GM23338 (cell line): ENCODE data around the gene FARS2. TPM values are rescaled to one million over a fixed set of nuclear protein-coding genes. Genes with fewer than 3 reads are reported as not detected.

Experiments
- ATAC-seq: fragments of 200-7000 bp; cut with Tn5 transposase; 3 replicates; pipeline ENCODE4 v1.9.1; 2020
- DNase-seq: peaks from one replicate; pipeline ENCODE4 v3.0.0-alpha.2; 2015; ENCODE audit warnings: low spot score
- H2AFZ ChIP-seq: fragments of 200-600 bp; sonication (generic); 2 replicates; pipeline ENCODE4 v1.8.0; 2016; ENCODE audit warnings: antibody characterized with exemption, mild to moderate bottlenecking, moderate library complexity
- H3F3A ChIP-seq: fragments of 200-600 bp; sonication (generic); replicated peaks from 2 replicates; pipeline ENCODE4 v1.8.0; 2017; ENCODE audit warnings: antibody characterized with exemption, mixed run types, low read depth
- H3K27ac ChIP-seq: fragments of 200-600 bp; sonication (generic); 2 replicates; pipeline ENCODE4 v1.6.1; 2016; ENCODE audit warnings: low read depth
- H3K27me3 ChIP-seq: fragments of 200-600 bp; sonication (generic); 2 replicates; pipeline ENCODE4 v1.8.0; 2016; ENCODE audit warnings: mild to moderate bottlenecking, mixed run types, moderate library complexity; ENCODE audit not compliant: insufficient read depth
- H3K36me3 ChIP-seq: fragments of 200-600 bp; sonication (generic); 2 replicates; pipeline ENCODE4 v1.8.0; 2016; ENCODE audit warnings: mild to moderate bottlenecking; ENCODE audit not compliant: insufficient read depth
- H3K4me1 ChIP-seq: fragments of 200-600 bp; sonication (generic); 2 replicates; pipeline ENCODE4 v1.8.0; 2016; ENCODE audit warnings: mild to moderate bottlenecking, moderate library complexity; ENCODE audit not compliant: insufficient read depth
- H3K4me2 ChIP-seq: fragments of 200-600 bp; sonication (generic); 2 replicates; pipeline ENCODE4 v1.7.1; 2017; ENCODE audit warnings: mixed run types
- H3K4me3 ChIP-seq: fragments of 200-600 bp; sonication (generic); 2 replicates; pipeline ENCODE4 v1.6.1; 2016; ENCODE audit warnings: mixed run types
- H3K79me2 ChIP-seq: fragments of 200-600 bp; sonication (generic); replicated peaks from 2 replicates; pipeline ENCODE4 v1.8.0; 2017; ENCODE audit warnings: mild to moderate bottlenecking; ENCODE audit not compliant: insufficient read depth
- H3K9me2 ChIP-seq: fragments of 200-600 bp; sonication (generic); 2 replicates; pipeline ENCODE4 v1.8.0; 2017; ENCODE audit not compliant: insufficient read depth
- H4K20me1 ChIP-seq: fragments of 200-600 bp; sonication (generic); replicated peaks from 2 replicates; pipeline ENCODE4 v1.8.0; 2017; ENCODE audit warnings: mild to moderate bottlenecking; ENCODE audit not compliant: insufficient read depth
- H3K27ac Mint-ChIP-seq: 2 replicates; pipeline ENCODE4 v1.8.0; 2020; ENCODE audit warnings: inconsistent platforms, mild to moderate bottlenecking, moderate library complexity, mixed read lengths
- H3K27me3 Mint-ChIP-seq: 3 replicates; pipeline ENCODE4 v1.8.0; 2022; ENCODE audit warnings: low read depth, mild to moderate bottlenecking, moderate library complexity, mixed read lengths, inconsistent platforms; ENCODE audit not compliant: insufficient read depth, poor library complexity
- H3K36me3 Mint-ChIP-seq: 3 replicates; pipeline ENCODE4 v1.8.0; 2021; ENCODE audit warnings: low read depth, mild to moderate bottlenecking, inconsistent platforms, moderate library complexity, mixed read lengths
- H3K4me1 Mint-ChIP-seq: 3 replicates; pipeline ENCODE4 v1.8.0; 2020; ENCODE audit warnings: mild to moderate bottlenecking, inconsistent platforms, mixed read lengths
- H3K4me3 Mint-ChIP-seq: 3 replicates; pipeline ENCODE4 v1.8.0; 2021; ENCODE audit warnings: moderate library complexity, mild to moderate bottlenecking, inconsistent platforms, mixed read lengths
- H3K9me3 Mint-ChIP-seq: 3 replicates; pipeline ENCODE4 v1.8.0; 2020; ENCODE audit warnings: moderate library complexity, mild to moderate bottlenecking, inconsistent platforms, mixed read lengths
- CREB1 ChIP-seq: fragments of 250-450 bp; sonication (Bioruptor Pico); IDR thresholded peaks from 2 replicates; pipeline ENCODE4 v1.5.0; 2020; ENCODE audit warnings: low read depth, mild to moderate bottlenecking, moderate library complexity
- ETS1 ChIP-seq: IDR thresholded peaks from 2 replicates; pipeline ENCODE4 v1.6.1; 2016; ENCODE audit warnings: antibody characterized with exemption
- JUNB ChIP-seq: IDR thresholded peaks from one replicate; pipeline ENCODE4 v1.6.1; 2016; ENCODE audit warnings: antibody characterized with exemption; ENCODE audit not compliant: unreplicated experiment
- NANOG ChIP-seq: IDR thresholded peaks from 2 replicates; pipeline ENCODE4 v1.6.1; 2016; ENCODE audit warnings: antibody characterized with exemption, borderline replicate concordance
- POLR2AphosphoS5 ChIP-seq: IDR thresholded peaks from 2 replicates; pipeline ENCODE4 v1.6.1; 2016; ENCODE audit warnings: antibody characterized with exemption, low read depth
- REST ChIP-seq: IDR thresholded peaks from one replicate; pipeline ENCODE4 v1.6.1; 2018; ENCODE audit warnings: antibody characterized with exemption; ENCODE audit not compliant: unreplicated experiment
- STAT1 ChIP-seq: IDR thresholded peaks from one replicate; pipeline ENCODE4 v1.6.1; 2016; ENCODE audit warnings: antibody characterized with exemption; ENCODE audit not compliant: unreplicated experiment
- ZNF114 ChIP-seq: fragments of 250-450 bp; sonication (Bioruptor Pico); IDR thresholded peaks from 2 replicates; pipeline ENCODE4 v1.5.0; 2020; ENCODE audit warnings: mild to moderate bottlenecking, moderate library complexity
- ZNF331 ChIP-seq: fragments of 250-450 bp; sonication (Bioruptor Pico); IDR thresholded peaks from 2 replicates; pipeline ENCODE4 v1.5.0; 2020; ENCODE audit warnings: low read depth, mild to moderate bottlenecking, moderate library complexity
- polyA plus RNA-seq: library from polyadenylated mRNA; unstranded; fragments of >200 nt; fragmentation: Nextera tagmentation; extraction: Ambion mirVana; gene quantifications from 2 replicates; pipeline ENCODE4 v1.2.1, GENCODE V29; 2016
- total RNA-seq: library from RNA; depleted of rRNA; stranded (reverse); fragments of >200 nt; shearing (Covaris generic); gene quantifications from 2 replicates; pipeline ENCODE4 v1.2.3, GENCODE V29; 2014

Gene FARS2
- total and polyA plus RNA-seq, 2 experiments from 2014 or later = 7.6 to 19.0 TPM

GRCh38 chr6:5778906-5779305 lies 517.6 kb downstream of the FARS2 start:
- Mint-ChIP-seq H3K9me3 (no peaks in the 10 kb centered on the region; the same call in 2 of the 3 replicates), H3K4me1 (peaks cover 19% of the 10 kb centered on the region), H3K4me3 (no peak overlapping the region), H3K27ac (no peak overlapping the region), H3K27me3 (peaks cover 6% of the 10 kb centered on the region), H3K36me3 (peaks cover 4% of the 10 kb centered on the region; the same call in 2 of the 3 replicates)
- Histone ChIP-seq H3K27ac (no peak overlapping the region), H3K4me1 (no peaks in the 10 kb centered on the region), H3K79me2 (no peaks in the 10 kb centered on the region), H3K4me2 (no peak overlapping the region), H4K20me1 (no peaks in the 10 kb centered on the region), H3K9me2 (no peaks in the 10 kb centered on the region), H3K27me3 (no peaks in the 10 kb centered on the region), H3F3A (no peaks in the 10 kb centered on the region), H3K36me3 (no peaks in the 10 kb centered on the region), H3K4me3 (no peak overlapping the region), H2AFZ (no peak overlapping the region)
- no peak for ATAC-seq
- TF ChIP-seq REST = no peak
- no peak for TF ChIP-seq CREB1
- TF ChIP-seq ZNF331 (CRISPR knock-in tag) = no peak
- no peak for TF ChIP-seq ETS1
- no peak for TF ChIP-seq ZNF114 (CRISPR knock-in tag)
- no peak for TF ChIP-seq JUNB
- DNase-seq = no peak

- Histone ChIP-seq H3K4me1 (0 out of 2 replicates have a peak, but pooled peaks cover 3% of the 10 kb centered on the region), H3K27ac (no peak overlapping the region), H3K4me3 (no peak overlapping the region), H3F3A (no peaks in the 10 kb centered on the region), H3K79me2 (no peaks in the 10 kb centered on the region), H3K27me3 (no peaks in the 10 kb centered on the region), H4K20me1 (no peaks in the 10 kb centered on the region), H3K4me2 (no peak overlapping the region), H3K36me3 (no peaks in the 10 kb centered on the region), H2AFZ (no peak overlapping the region), H3K9me2 (no peaks in the 10 kb centered on the region)
- peaks cover 9% of the 10 kb centered on the region for H3K27me3 Mint-ChIP-seq
- H3K9me3 Mint-ChIP-seq = no peaks in the 10 kb centered on the region; the same call in 2 of the 3 replicates
- H3K4me3 Mint-ChIP-seq = no peak overlapping the region
- no peaks in the 10 kb centered on the region for H3K36me3 Mint-ChIP-seq
- H3K4me1 Mint-ChIP-seq = peaks cover 25% of the 10 kb centered on the region
- DNase-seq (no peak), ATAC-seq (no peak)
- H3K27ac Mint-ChIP-seq = no peak overlapping the region
- TF ChIP-seq STAT1 = no peak
- no peak for TF ChIP-seq ZNF114 (CRISPR knock-in tag)
- no peak for TF ChIP-seq NANOG
- no peak for TF ChIP-seq CREB1
- TF ChIP-seq JUNB = no peak
- no peak for TF ChIP-seq REST
- TF ChIP-seq POLR2AphosphoS5 = no peak
- no peak for TF ChIP-seq ZNF331 (CRISPR knock-in tag)
Measured at GRCh38 chr6:5781019-5781418, 519.7 kb downstream of the FARS2 start.
